Caco-2 (cell line): ENCODE results near the gene STXBP3. TPM values are rescaled to one million over a fixed set of nuclear protein-coding genes. Genes with fewer than 3 reads are reported as not detected.

Experiments used
- BruUV-seq: library from RNA; stranded (reverse); fragments of 400-500 nt; replicated peaks from 2 replicates; lab custom pipeline; 2021; lab: Mats Ljungman, UMichigan
- CTCF ChIA-PET: fragments of 300-600 bp; sonication (Branson Sonifier 250); formaldehyde crosslinking; loops from one replicate; lab custom pipeline; 2022; ENCODE audit warnings: antibody characterized with exemption; lab: Charles Lee
- POLR2A ChIA-PET: fragments of 300-600 bp; sonication (Branson Sonifier 250); formaldehyde crosslinking; loops from one replicate; lab custom pipeline; 2022; ENCODE audit warnings: antibody characterized with exemption; lab: Charles Lee
- DNase-seq, 2 experiments: peaks; one replicate each; pipeline versions ENCODE4 v3.0.0 to v3.0.0-alpha.2; 2020 to 2022
- H3K27me3 ChIP-seq: replicated peaks from 2 replicates; pipeline ENCODE4 v1.6.0; 2011; ENCODE audit warnings: low read length; ENCODE audit not compliant: control insufficient read depth, insufficient read depth
- H3K36me3 ChIP-seq: 2 replicates; pipeline ENCODE4 v1.5.1; 2011; ENCODE audit warnings: low read length; ENCODE audit not compliant: control insufficient read depth, insufficient read depth
- H3K4me1 ChIP-seq: fragments of 250-450 bp; sonication (Bioruptor Pico); 2 replicates; pipeline ENCODE4 v1.5.1; 2020; ENCODE audit warnings: mild to moderate bottlenecking
- H3K4me3 ChIP-seq: 2 replicates; pipeline ENCODE4 v1.5.1; 2011; ENCODE audit warnings: low read depth, mild to moderate bottlenecking, control low read depth, low read length
- H3K9me3 ChIP-seq: fragments of 250-450 bp; sonication (Bioruptor Pico); 2 replicates; pipeline ENCODE4 v1.5.1; 2020; ENCODE audit warnings: mild to moderate bottlenecking, moderate library complexity
- H3K27ac Mint-ChIP-seq: one replicate; pipeline ENCODE4 v1.8.0; 2022; ENCODE audit warnings: mixed read lengths; ENCODE audit not compliant: unreplicated experiment
- H3K27me3 Mint-ChIP-seq: one replicate; pipeline ENCODE4 v1.8.0; 2022; ENCODE audit warnings: mixed read lengths; ENCODE audit not compliant: insufficient read depth, unreplicated experiment
- H3K36me3 Mint-ChIP-seq: one replicate; pipeline ENCODE4 v1.8.0; 2022; ENCODE audit warnings: mild to moderate bottlenecking, mixed read lengths; ENCODE audit not compliant: insufficient read depth, unreplicated experiment
- H3K4me1 Mint-ChIP-seq: one replicate; pipeline ENCODE4 v1.8.0; 2022; ENCODE audit warnings: low read depth, mixed read lengths; ENCODE audit not compliant: unreplicated experiment
- H3K4me3 Mint-ChIP-seq: one replicate; pipeline ENCODE4 v1.8.0; 2022; ENCODE audit warnings: mild to moderate bottlenecking, moderate library complexity, mixed read lengths; ENCODE audit not compliant: unreplicated experiment
- H3K9me3 Mint-ChIP-seq: one replicate; pipeline ENCODE4 v1.8.0; 2022; ENCODE audit warnings: mixed read lengths; ENCODE audit not compliant: unreplicated experiment
- intact Hi-C: fragments of 100-400 bp; cut with micrococcal nuclease; formaldehyde crosslinking; loops from one replicate; pipeline ENCODE4 v1.10.0; 2022; ENCODE audit not compliant: unreplicated experiment
- total RNA-seq: library from RNA; stranded (reverse); gene quantifications from 2 replicates; pipeline ENCODE4 v1.2.3, GENCODE V29; 2022
- TF ChIP-seq, protein P1 (sequence below), 2 experiments: fragments of 200-600 bp in 1 of 2; IDR thresholded peaks; 1 replicate in 1 of 2; 2 replicates in 1 of 2; pipeline versions ENCODE4 v1.5.1 to v1.8.0; 2011 to 2022; ENCODE audit warnings: antibody characterized with exemption in 1 of 2, control low read depth in 1 of 2, inconsistent platforms in 1 of 2, low read depth in 1 of 2, low read length in 1 of 2, mild to moderate bottlenecking in 1 of 2, moderate library complexity in 1 of 2; ENCODE audit not compliant: insufficient read depth in 1 of 2, severe bottlenecking in 1 of 2, unreplicated experiment in 1 of 2

STXBP3 gene
- total RNA-seq, 1 experiment from 2014 or later: 34.3 TPM

- no peak overlapping the region for H3K27ac Mint-ChIP-seq
- POLR2A ChIA-PET: no interaction called here
- no peaks in the 10 kb centered on the region for H3K27me3 Mint-ChIP-seq
- H3K4me3 Mint-ChIP-seq: no peak overlapping the region
- no peaks in the 10 kb centered on the region for H3K36me3 ChIP-seq
- H3K9me3 Mint-ChIP-seq: no peaks in the 10 kb centered on the region
- TF ChIP-seq, protein P1, sequence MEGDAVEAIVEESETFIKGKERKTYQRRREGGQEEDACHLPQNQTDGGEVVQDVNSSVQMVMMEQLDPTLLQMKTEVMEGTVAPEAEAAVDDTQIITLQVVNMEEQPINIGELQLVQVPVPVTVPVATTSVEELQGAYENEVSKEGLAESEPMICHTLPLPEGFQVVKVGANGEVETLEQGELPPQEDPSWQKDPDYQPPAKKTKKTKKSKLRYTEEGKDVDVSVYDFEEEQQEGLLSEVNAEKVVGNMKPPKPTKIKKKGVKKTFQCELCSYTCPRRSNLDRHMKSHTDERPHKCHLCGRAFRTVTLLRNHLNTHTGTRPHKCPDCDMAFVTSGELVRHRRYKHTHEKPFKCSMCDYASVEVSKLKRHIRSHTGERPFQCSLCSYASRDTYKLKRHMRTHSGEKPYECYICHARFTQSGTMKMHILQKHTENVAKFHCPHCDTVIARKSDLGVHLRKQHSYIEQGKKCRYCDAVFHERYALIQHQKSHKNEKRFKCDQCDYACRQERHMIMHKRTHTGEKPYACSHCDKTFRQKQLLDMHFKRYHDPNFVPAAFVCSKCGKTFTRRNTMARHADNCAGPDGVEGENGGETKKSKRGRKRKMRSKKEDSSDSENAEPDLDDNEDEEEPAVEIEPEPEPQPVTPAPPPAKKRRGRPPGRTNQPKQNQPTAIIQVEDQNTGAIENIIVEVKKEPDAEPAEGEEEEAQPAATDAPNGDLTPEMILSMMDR (IDR thresholded peaks at IDR 0.05; ENCODE audit: insufficient read depth in 1 of 2, low read depth in 1 of 2, low read length in 1 of 2, severe bottlenecking in 1 of 2, unreplicated experiment in 1 of 2): no peak
- CTCF ChIA-PET: interaction anchor here (1.9 kb wide), 1 partner anchor 35 kb away, joined by 6 read pairs; no protein-coding TSS in a partner anchor
- H3K4me1 ChIP-seq: peaks cover 10% of the 10 kb centered on the region; the same call in 1 of the 2 replicates
- peak in 1 of 2 experiments; percentile 46 for DNase-seq
- intact Hi-C loops: no loop called here
- H3K9me3 ChIP-seq: no peaks in the 10 kb centered on the region
- H3K27me3 ChIP-seq: no peaks in the 10 kb centered on the region
- BruUV-seq: no TSS peak
- H3K36me3 Mint-ChIP-seq: peaks cover 6% of the 10 kb centered on the region
- H3K4me1 Mint-ChIP-seq: no peaks in the 10 kb centered on the region
- H3K4me3 ChIP-seq: no peak overlapping the region
Observed at GRCh38 chr1:108830119-108831008, 83.9 kb downstream of the STXBP3 start.

- BruUV-seq: no TSS peak
- Histone ChIP-seq H3K9me3 (no peaks in the 10 kb centered on the region), H3K36me3 (no peaks in the 10 kb centered on the region), H3K27me3 (no peaks in the 10 kb centered on the region), H3K4me1 (peaks cover 10% of the 10 kb centered on the region; the same call in 1 of the 2 replicates), H3K4me3 (no peak overlapping the region)
- Mint-ChIP-seq H3K27me3 (no peaks in the 10 kb centered on the region), H3K36me3 (peaks cover 6% of the 10 kb centered on the region), H3K4me3 (no peak overlapping the region), H3K27ac (no peak overlapping the region), H3K9me3 (no peaks in the 10 kb centered on the region), H3K4me1 (no peaks in the 10 kb centered on the region)
- TF ChIP-seq, protein P1 (IDR thresholded peaks at IDR 0.05; ENCODE audit: insufficient read depth in 1 of 2, low read depth in 1 of 2, low read length in 1 of 2, severe bottlenecking in 1 of 2, unreplicated experiment in 1 of 2): no peak
- intact Hi-C loops: no loop called here
- no peak for DNase-seq
- POLR2A ChIA-PET: interaction anchor here (0.6 kb wide), 1 partner anchor 54 kb away, joined by 3 read pairs; no protein-coding TSS in a partner anchor
- CTCF ChIA-PET: no interaction called here
Observed at GRCh38 chr1:108831225-108831624, 84.8 kb downstream of the STXBP3 start.

DNA sequence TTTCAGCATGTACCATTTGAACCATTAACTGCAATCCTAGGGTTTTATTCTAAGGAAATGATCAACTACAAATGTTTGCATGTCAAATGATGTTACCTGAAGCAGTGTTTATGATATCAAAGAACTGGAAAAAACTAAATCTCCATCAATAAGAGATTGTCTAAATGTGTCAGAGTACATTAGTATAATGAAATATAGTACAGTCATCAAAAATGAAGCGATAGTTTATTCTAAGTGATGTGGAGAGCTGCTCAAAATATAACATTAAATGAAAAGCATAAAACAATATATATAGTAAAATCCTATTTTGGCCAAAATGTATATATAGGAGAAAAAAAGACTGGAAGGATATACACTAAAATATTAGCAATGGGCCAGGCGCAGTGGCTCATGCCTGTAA lies 86.5 kb downstream of the STXBP3 start:
- Mint-ChIP-seq H3K36me3 (peaks cover 6% of the 10 kb centered on the region), H3K4me3 (no peak overlapping the region), H3K4me1 (no peaks in the 10 kb centered on the region), H3K9me3 (no peaks in the 10 kb centered on the region), H3K27me3 (no peaks in the 10 kb centered on the region), H3K27ac (no peak overlapping the region)
- Histone ChIP-seq H3K36me3 (no peaks in the 10 kb centered on the region), H3K4me3 (no peak overlapping the region), H3K27me3 (no peaks in the 10 kb centered on the region), H3K4me1 (peaks cover 10% of the 10 kb centered on the region; the same call in 1 of the 2 replicates), H3K9me3 (no peaks in the 10 kb centered on the region)
- CTCF ChIA-PET: no interaction called here
- POLR2A ChIA-PET: no interaction called here
- intact Hi-C loops: no loop called here
- TF ChIP-seq, protein P1 (IDR thresholded peaks at IDR 0.05; ENCODE audit: insufficient read depth in 1 of 2, low read depth in 1 of 2, low read length in 1 of 2, severe bottlenecking in 1 of 2, unreplicated experiment in 1 of 2): no peak
- BruUV-seq: no TSS peak
- no peak for DNase-seq
